Spleen (tissue), 7 donors: ENCODE data around the gene ANXA2.

Experiments
- CTCF ChIP-seq, 11 experiments: fragments of 200-600 bp in 7 of 11; fragments of 450-650 bp in 4 of 11; sonication (generic) in 4 of 11; IDR thresholded peaks in 8 of 11; conservative IDR thresholded peaks in 3 of 11; 1 replicate in 7 of 11; 2 replicates in 4 of 11; pipeline versions ENCODE4 v1.4.0 to v1.8.0; 2016 to 2021; ENCODE audit warnings: antibody characterized with exemption in 11 of 11, inconsistent platforms in 4 of 11, mild to moderate bottlenecking in 1 of 11
- POLR2A ChIP-seq, 3 donors: fragments of 450-650 bp; IDR thresholded peaks; one replicate each; pipeline ENCODE4 v1.5.1; 2017; ENCODE audit warnings: antibody characterized with exemption in 3 of 3, mild to moderate bottlenecking in 1 of 3
- POLR2AphosphoS5 ChIP-seq, 3 donors: sonication (generic); formaldehyde crosslinking; IDR thresholded peaks; one replicate each; pipeline ENCODE4 v1.5.1; 2017; ENCODE audit warnings: antibody characterized with exemption in 3 of 3
- donor health status: DM: no; HTN: no; CAD: no; lungs with moderate emphysema.
- donor health status: DM: no; HTN: no; CAD: no.
- donor health status: DM: no; HTN: no; CAD: no.

DNA sequence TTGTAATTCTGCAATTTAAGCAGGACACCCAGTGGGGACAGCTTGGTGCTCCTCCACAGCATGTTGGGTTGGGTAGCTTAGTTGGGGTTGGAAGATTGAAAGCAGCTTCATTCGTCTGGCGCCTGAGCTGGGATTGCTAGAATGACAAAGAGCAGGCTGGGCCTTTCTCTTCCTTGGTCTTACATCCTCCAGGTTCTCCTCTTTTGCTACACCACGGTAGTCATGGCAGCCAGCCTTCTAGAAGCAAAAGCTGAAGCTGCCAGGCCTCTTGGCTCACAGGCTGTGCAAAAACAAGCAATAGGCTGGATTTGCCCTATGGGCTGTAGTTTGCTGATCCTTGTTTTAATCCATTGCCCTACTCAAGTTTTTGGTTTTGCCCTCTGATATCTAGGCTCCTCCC is 3.2 kb upstream of the ANXA2 start:
- TF ChIP-seq POLR2A (IDR thresholded peaks at IDR 0.05) (no peak), CTCF (IDR thresholded peaks at IDR 0.05 in 8 of 11, conservative IDR thresholded peaks at IDR 0.05 in 3 of 11) (no peak), POLR2AphosphoS5 (IDR thresholded peaks at IDR 0.05) (no peak)
